Subcutaneous abdominal adipose tissue (tissue), 5 donors: ENCODE data around the gene FAM83E.

Experiments
- H3K27ac ChIP-seq: one replicate; pipeline ENCODE4 v1.7.0; 2013; ENCODE audit warnings: low read depth, mild to moderate bottlenecking, inconsistent platforms, low read length, moderate library complexity
- H3K27me3 ChIP-seq, 5 donors: one replicate each; pipeline ENCODE4 v1.7.0; 2013; ENCODE audit warnings: low read length in 5 of 5, inconsistent platforms in 1 of 5; ENCODE audit not compliant: control insufficient read depth in 5 of 5, insufficient read depth in 4 of 5
- H3K36me3 ChIP-seq, 5 donors: one replicate each; pipeline ENCODE4 v1.7.0; 2013; ENCODE audit warnings: low read length in 5 of 5; ENCODE audit not compliant: control insufficient read depth in 5 of 5, insufficient read depth in 5 of 5
- H3K4me1 ChIP-seq, 5 donors: one replicate each; pipeline ENCODE4 v1.7.0; 2013; ENCODE audit warnings: low read length in 5 of 5, mild to moderate bottlenecking in 3 of 5, moderate library complexity in 1 of 5; ENCODE audit not compliant: control insufficient read depth in 5 of 5, insufficient read depth in 5 of 5
- H3K4me3 ChIP-seq, 5 donors: one replicate each; pipeline ENCODE4 v1.7.0; 2013; ENCODE audit warnings: low read length in 5 of 5, low read depth in 1 of 5
- H3K9ac ChIP-seq, 5 donors: one replicate each; pipeline ENCODE4 v1.7.0; 2013; ENCODE audit warnings: low read length in 5 of 5, mild to moderate bottlenecking in 4 of 5, moderate library complexity in 3 of 5
- H3K9me3 ChIP-seq, 5 donors: one replicate each; pipeline ENCODE4 v1.7.0; 2013; ENCODE audit warnings: low read length in 5 of 5; ENCODE audit not compliant: control insufficient read depth in 5 of 5
- donor health status: healthy.
- donor health status: healthy.
- donor health status: healthy.
- donor health status: healthy.
- donor health status: healthy.

The FAM83E gene

DNA sequence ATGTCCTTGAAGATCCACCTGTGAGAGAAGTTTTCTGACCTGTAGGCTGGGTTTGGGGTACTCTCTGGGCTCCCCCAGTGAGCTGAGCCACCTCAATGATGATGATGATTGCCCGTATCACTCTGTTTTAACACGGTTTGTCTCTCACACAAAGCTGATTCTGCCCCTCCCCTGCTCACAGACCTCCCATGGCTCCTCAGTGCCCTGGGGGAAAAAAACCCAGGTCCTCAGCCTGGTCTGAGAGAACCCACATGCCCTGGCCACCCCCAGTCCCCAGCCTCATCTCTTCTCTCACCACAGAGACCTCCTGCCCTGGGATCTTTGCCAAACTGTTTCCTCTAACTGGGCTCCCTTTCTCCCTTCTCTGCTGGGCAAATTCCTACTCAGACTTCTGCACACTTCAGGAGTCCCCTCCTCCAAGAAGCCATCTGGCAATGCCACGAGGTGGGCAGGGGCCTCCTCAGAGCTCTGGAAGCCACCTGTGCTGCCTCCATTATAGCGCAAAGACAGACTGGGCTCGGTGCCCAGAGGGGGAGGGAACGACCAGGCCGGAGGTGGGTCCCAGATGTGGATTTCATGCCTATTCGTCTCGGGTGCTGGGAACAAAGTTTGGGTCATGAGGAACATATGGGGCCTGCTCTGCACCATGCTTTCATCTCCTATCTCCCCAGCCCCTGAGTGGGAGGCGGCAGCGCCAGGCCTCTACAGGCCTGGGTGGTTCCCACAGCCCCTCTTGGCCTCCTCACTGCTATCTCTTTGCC lies 39.6 kb upstream of the FAM83E start:
- no peaks in the 10 kb centered on the region for H3K4me1 ChIP-seq

DNA sequence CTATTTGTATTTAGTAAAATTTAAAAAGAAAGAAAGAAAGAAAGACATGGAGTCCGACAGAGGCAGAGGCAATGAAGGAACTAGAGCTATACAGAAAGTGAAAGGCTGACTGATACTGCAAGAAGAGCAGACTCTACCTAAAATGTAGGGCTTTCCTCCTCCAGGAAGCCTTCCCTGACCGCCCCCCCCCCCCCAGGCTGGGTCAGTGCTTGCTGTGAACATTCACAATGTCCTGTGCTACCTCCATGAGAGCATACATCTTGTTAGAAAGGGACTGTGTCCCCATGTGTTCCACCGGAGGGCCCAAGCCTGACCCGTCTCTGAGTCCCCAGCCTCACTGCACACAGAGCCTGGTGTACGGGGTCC lies 36.8 kb upstream of the FAM83E start:
- Histone ChIP-seq H3K27ac (no peak overlapping the region), H3K27me3 (peaks cover 0 to 3% (median 0%) of the 10 kb centered on the region in 5 donors), H3K4me3 (no peak overlapping the region), H3K9ac (no peak overlapping the region), H3K9me3 (no peaks in the 10 kb centered on the region), H3K36me3 (no peaks in the 10 kb centered on the region), H3K4me1 (no peaks in the 10 kb centered on the region)

More for the DNA sequence above, 39.6 kb upstream of the FAM83E start:
- Histone ChIP-seq H3K36me3 (no peaks in the 10 kb centered on the region), H3K27me3 (peaks cover 0 to 3% (median 0%) of the 10 kb centered on the region in 5 donors), H3K9ac (no peak overlapping the region), H3K9me3 (no peaks in the 10 kb centered on the region), H3K4me3 (no peak overlapping the region), H3K27ac (no peak overlapping the region)

DNA sequence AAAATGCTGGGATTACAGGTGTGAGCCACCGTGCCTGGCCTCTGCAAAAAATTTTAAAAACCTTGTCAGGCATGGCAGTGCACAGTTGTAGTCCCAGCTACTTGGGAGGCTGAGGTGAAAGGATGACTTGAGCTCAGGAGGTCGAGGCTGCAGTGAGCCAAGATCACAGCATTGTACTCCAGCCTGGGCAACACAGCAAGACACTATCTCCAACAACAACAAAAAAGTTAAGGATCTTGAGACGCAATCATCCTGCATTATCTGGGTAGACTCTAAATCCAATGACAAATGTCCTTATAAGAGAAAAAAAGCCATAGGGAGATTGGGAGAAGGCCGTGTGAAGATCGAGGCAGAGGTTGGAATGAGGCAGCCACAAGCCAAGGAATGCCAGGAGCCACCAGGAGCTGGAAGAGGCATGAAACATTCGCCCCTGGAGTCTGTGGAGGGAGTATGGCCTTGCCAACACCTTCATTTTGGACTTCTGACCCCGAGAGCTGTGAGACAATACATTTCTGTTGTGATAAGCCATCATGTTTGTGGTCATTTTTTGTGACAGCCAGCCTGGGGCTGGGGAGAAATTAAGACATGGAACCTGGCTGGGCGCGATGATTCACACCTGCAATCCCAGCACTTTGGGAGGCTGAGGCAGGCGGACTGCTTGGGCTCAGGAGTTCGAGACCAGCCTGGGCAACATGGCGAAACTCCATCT lies 36.3 kb upstream of the FAM83E start:
- H3K9me3 ChIP-seq, result no peaks in the 10 kb centered on the region
- no peak overlapping the region for H3K4me3 ChIP-seq
- H3K27ac ChIP-seq, result no peak overlapping the region

DNA sequence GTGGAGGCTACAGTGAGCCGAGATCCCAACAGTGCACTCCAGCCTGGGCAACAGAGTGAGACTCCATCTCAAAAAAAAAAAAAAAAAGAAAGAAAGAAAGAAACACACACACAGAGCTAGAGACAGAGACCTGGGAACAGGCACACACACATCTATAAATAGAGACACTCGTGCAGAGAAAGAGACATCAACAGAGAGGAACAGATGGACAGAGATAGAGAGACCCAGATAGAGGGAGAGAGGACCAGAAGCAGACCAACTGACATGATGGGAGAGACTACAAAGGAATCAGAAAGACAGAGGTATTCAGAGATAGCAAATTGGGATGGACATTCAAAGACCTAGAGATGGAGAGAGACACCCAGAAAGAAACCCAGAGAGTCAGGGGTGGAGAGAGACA lies 33.3 kb upstream of the FAM83E start:
- H3K4me3 ChIP-seq, result no peak overlapping the region
- H3K36me3 ChIP-seq, result no peaks in the 10 kb centered on the region
- H3K9me3 ChIP-seq, result no peaks in the 10 kb centered on the region
- H3K4me1 ChIP-seq, result peaks cover 1 to 20% (median 18%) of the 10 kb centered on the region in 5 donors
- no peak overlapping the region for H3K27ac ChIP-seq
- peaks cover 0 to 8% (median 0%) of the 10 kb centered on the region in 5 donors for H3K27me3 ChIP-seq
- H3K9ac ChIP-seq, result no peak overlapping the region

More for the DNA sequence above, 36.3 kb upstream of the FAM83E start:
- Histone ChIP-seq H3K4me1 (peaks cover 0 to 5% (median 2%) of the 10 kb centered on the region in 5 donors), H3K9ac (no peak overlapping the region), H3K27me3 (peaks cover 0 to 3% (median 0%) of the 10 kb centered on the region in 5 donors), H3K36me3 (no peaks in the 10 kb centered on the region)

DNA sequence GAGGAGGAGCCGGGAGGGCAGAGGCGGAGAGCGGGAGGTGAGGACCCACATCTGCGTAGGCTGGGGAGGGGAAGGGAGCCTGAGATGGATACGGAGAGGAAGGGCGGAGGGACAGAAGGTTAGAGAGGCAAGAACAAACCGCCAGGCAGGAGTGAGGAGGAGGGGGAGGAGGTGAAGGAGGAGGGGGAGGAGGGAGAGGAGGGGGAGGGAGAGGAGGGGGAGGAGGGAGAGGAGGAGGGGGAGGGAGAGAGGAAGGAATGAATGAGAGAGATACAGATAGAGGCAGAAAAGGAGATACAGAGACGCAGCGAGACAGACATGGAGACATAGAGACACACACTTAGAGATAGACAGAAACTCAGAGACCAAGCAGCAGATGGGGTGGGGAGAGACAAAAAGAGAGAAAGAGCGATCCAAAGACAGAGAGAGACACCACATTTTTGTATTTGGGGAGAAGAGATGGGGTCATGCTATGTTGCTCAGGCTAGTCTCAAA lies 31.9 kb upstream of the FAM83E start:
- Histone ChIP-seq H3K4me1 (peaks cover 1 to 20% (median 18%) of the 10 kb centered on the region in 5 donors), H3K27me3 (peaks cover 0 to 8% (median 0%) of the 10 kb centered on the region in 5 donors), H3K4me3 (peak overlapping the region in 1 of 5 donors; percentile 59), H3K36me3 (no peaks in the 10 kb centered on the region), H3K9ac (no peak overlapping the region), H3K9me3 (no peaks in the 10 kb centered on the region), H3K27ac (peak overlapping the region; percentile 60)

DNA sequence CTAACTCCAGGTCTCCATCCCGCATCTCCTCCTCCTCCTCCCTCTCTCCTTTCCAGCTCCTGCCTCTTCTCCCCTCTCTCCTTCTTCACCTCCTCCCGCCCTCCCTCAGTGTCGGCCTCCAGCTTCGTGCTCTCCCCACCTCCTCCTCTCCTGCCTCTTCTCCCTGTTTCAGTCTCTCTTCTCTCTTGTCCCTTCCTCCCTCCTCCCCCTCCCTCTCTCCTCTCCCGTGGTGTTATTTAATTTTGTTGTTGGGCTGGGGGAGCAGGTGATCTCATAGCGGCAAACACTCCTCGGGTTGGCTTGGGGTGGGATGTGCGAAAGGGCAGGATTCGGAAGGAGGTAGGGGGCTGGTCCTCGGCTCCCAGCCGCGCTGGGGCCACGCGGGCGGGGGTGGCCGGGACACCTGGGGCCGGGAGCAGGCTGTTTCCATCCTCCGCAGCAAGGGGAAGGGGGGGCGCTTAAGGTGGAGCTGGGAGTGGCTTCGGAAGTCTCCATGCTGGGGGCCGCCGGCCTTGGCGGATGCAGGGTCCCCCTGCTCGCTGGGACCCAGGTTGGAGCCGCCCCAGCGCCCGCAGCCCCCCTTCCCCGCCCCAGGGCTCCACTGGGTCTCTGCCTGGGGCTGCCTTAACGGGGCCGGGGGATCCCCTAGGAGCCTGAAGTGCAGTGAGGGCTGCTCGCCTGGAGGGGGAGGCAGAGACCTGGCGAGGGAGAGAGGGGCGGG lies 31.3 kb upstream of the FAM83E start, which contains the start of gene CA11:
CA11 (minus strand) TSS at position 187 of the 721 bp plus-strand sequence. CDS start 555 bp downstream, outside the sequence.
- Histone ChIP-seq H3K27ac (peak within 1 kb of the TSS; percentile 60), H3K27me3 (peaks cover 0 to 8% (median 0%) of the 10 kb centered on the region in 5 donors), H3K36me3 (no peaks in the 10 kb centered on the region), H3K4me1 (peaks cover 1 to 20% (median 18%) of the 10 kb centered on the region in 5 donors), H3K4me3 (peak within 1 kb of the TSS; percentile 46 to 71 (median 59)), H3K9ac (peak within 1 kb of the TSS in 4 of 5 donors; percentile 26 to 68 (median 64)), H3K9me3 (no peaks in the 10 kb centered on the region)

DNA sequence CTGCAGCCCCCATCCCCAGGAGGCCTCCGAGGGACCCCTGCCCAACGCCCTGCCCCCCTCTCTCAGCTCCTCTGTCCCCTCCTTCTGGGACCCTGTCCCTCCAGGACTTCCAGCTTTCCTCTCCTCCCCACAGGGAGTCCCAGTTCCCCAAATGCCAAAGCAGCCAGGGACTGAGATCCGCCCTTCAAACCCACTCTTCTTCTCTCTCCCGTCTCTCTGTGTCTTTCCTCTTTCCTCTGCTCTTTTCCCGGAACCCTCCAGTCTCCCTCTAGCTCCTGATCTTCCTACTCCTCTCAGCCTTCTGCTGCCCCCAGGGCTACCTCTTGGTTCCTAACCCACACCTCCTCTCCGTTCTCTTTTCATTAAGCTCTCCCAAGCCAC lies 30.7 kb upstream of the FAM83E start:
- Histone ChIP-seq H3K4me1 (peaks cover 1 to 20% (median 18%) of the 10 kb centered on the region in 5 donors), H3K36me3 (no peaks in the 10 kb centered on the region), H3K9ac (peak overlapping the region in 4 of 5 donors; percentile 23 to 68 (median 64)), H3K9me3 (no peaks in the 10 kb centered on the region), H3K27me3 (peaks cover 0 to 8% (median 0%) of the 10 kb centered on the region in 5 donors), H3K4me3 (peak overlapping the region in 4 of 5 donors; percentile 55 to 71 (median 60)), H3K27ac (peak overlapping the region; percentile 60)

DNA sequence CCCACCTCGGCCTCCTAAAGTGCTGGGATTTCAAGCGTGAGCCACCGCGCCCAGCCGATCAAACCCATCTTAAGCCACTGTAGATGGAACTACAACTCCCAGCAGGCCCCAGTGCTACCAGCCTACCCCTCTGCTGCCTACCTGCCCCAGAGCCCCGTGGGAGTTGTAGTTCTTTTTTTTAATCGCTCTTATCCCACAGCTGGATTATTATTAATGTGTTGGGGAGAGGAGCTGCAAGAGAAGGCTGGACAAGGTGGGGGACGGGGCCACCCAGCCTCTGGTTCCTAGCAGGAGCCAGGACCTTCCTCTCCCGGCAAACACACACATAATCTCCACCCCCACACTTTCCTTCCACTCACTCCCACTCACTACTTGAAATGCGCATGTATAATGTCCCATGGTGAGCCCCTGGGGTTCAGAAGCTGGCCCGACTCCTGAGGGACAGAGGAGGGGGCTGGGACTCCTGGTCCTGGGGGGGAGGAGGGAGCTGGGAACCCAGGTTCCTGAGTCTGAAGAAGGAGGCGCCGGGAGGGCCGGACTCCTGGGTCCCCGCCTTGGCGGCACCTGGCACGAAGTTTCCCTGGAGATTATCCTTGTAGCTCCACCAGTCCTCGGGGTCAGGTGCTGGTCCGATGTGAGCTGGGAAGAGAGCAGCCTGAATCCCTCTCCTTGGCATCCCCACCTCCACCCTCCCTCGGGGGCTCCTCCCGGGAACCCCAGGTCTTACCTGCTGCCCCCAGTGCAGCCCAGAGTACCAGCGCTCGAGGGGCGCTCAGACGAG lies 30.2 kb upstream of the FAM83E start:
- H3K9ac ChIP-seq, result peak overlapping the region in 4 of 5 donors; percentile 26 to 68 (median 64)
- H3K27ac ChIP-seq, result peak overlapping the region; percentile 60

DNA sequence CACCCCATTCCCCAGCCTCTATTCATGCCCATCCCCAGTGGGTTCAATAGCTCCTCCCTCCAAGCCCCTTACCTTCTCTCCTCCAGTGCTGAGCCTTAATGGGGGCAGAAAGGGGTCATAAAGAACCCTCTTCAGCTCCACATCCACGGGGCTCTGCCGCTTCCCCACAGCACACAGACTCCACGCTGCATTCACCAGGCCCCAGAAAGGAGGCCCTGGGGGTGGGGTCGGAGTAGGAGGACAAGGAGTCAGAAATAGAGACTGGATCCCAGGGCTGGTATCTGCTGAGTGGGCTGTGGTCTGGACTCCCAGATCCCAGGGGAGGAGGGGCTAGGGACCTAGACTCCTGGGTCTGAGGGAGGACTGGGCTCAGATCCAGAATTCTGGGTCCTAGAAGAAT lies 29.5 kb upstream of the FAM83E start:
- H3K9me3 ChIP-seq, result no peaks in the 10 kb centered on the region
- no peak overlapping the region for H3K9ac ChIP-seq
- H3K27me3 ChIP-seq, result peaks cover 0 to 8% (median 0%) of the 10 kb centered on the region in 5 donors
- no peak overlapping the region for H3K4me3 ChIP-seq
- H3K4me1 ChIP-seq, result peaks cover 1 to 26% (median 20%) of the 10 kb centered on the region in 5 donors
- H3K36me3 ChIP-seq, result no peaks in the 10 kb centered on the region
- H3K27ac ChIP-seq, result no peak overlapping the region

More for the DNA sequence above, 30.2 kb upstream of the FAM83E start:
- no peaks in the 10 kb centered on the region for H3K36me3 ChIP-seq
- no peaks in the 10 kb centered on the region for H3K9me3 ChIP-seq
- peaks cover 0 to 8% (median 0%) of the 10 kb centered on the region in 5 donors for H3K27me3 ChIP-seq
- peak overlapping the region in 4 of 5 donors; percentile 49 to 61 (median 57) for H3K4me3 ChIP-seq
- H3K4me1 ChIP-seq, result peaks cover 1 to 20% (median 18%) of the 10 kb centered on the region in 5 donors
